ENCODE measurements around the gene SLC1A2.

- TF ChIP-seq POLR2A (IDR thresholded peaks at IDR 0.05) (no peak), CTCF (IDR thresholded peaks at IDR 0.05) (no peak), EP300 (IDR thresholded peaks at IDR 0.05) (no peak)
Measured at GRCh38 chr11:35425603-35426212, 6.3 kb upstream of the SLC1A2 start.
